ENCODE measurements around the gene RESF1. TPM values are rescaled to one million over a fixed set of nuclear protein-coding genes. Genes with fewer than 3 reads are reported as not detected.

RESF1 gene
- total RNA-seq, 1 donor from 2014 or later, result 15.4 TPM

- DNase-seq (ENCODE audit: low read depth), result no peak
Observed at GRCh38 chr12:31961137-31961536, 1.9 kb downstream of the RESF1 start.

- DNase-seq (ENCODE audit: low read depth), result no peak
Observed at GRCh38 chr12:31962076-31962475, 2.9 kb downstream of the RESF1 start.

- no peak for DNase-seq (ENCODE audit: low read depth)
Observed at GRCh38 chr12:31964280-31964679, 5.1 kb downstream of the RESF1 start.

- no peak for DNase-seq (ENCODE audit: low read depth)
Observed at GRCh38 chr12:31965090-31965489, 5.9 kb downstream of the RESF1 start.

- DNase-seq (ENCODE audit: low read depth), result peak; percentile 1
Observed at GRCh38 chr12:31966558-31967205, 7.5 kb downstream of the RESF1 start.

GRCh38 chr12:31967539-31967938, 8.3 kb downstream of the RESF1 start:
- DNase-seq (ENCODE audit: low read depth), result no peak

GRCh38 chr12:31970199-31970598, 11.0 kb downstream of the RESF1 start:
- DNase-seq (ENCODE audit: low read depth), result no peak

DNA sequence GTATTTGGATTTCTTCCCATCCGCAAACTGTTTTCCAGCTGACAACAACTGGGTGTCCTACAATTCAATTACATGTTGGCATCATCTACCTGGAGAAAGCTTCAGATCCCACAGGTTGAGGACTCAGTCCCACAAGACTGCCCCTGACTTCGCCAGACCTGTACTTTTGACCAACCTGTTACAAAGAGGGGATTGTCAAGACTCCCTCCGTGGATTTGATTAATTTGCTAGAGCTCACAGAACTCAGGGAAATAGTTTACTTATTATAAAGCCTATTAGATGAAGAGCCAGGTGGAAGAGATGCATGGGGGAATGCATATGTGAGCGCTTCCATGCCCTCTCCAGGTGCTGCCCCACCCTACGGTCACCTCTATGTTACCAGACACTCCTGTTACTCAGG, 14.6 kb downstream of the RESF1 start:
- no peak for DNase-seq (ENCODE audit: low read depth)

GRCh38 chr12:31974673-31975072, 15.5 kb downstream of the RESF1 start:
- no peak for DNase-seq (ENCODE audit: low read depth)

DNA sequence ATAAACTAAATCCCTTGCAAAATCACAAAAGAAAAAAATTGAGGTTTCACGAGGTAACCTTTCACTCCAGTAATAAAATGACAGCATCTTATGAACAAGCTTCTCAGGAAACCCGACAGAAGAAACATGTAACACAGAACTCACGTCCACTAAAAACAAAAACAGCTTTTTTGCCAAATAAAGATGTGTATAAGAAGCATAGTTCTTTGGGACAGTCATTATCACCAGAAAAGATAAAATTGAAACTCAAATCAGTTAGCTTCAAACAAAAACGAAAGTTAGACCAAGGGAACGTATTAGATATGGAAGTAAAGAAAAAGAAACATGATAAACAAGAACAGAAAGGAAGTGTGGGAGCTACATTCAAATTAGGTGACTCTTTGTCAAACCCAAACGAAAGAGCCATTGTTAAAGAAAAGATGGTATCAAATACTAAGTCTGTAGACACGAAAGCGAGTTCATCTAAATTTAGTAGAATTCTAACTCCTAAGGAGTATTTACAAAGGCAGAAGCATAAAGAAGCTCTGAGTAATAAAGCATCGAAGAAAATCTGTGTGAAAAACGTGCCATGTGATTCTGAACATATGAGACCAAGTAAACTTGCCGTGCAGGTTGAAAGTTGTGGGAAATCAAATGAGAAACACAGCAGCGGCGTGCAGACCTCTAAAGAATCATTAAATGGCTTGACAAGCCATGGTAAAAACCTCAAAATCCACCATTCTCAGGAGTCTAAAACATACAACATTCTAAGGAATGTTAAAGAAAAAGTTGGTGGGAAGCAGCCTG, 25.8 kb downstream of the RESF1 start:
- no peak for DNase-seq (ENCODE audit: low read depth)

DNA sequence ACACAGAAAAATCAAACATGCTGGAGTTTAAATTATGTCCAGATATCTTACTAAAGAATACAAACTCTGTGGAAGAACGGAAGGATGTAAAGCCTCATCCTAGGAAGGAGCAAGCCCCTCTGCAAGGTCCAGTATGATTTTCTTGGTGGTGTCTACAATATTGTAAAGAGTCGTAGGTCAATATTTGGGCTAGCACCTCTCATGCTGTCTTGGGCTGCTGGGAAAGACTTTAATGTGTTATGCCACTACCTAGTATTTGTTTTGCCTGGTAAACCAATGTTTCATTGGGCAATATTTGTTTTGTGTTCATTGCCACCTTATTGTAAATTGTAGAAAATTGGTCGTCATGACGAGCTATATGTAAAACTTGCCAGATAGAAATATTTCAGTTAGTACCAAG, 26.6 kb downstream of the RESF1 start:
- DNase-seq (ENCODE audit: low read depth), result no peak

DNA sequence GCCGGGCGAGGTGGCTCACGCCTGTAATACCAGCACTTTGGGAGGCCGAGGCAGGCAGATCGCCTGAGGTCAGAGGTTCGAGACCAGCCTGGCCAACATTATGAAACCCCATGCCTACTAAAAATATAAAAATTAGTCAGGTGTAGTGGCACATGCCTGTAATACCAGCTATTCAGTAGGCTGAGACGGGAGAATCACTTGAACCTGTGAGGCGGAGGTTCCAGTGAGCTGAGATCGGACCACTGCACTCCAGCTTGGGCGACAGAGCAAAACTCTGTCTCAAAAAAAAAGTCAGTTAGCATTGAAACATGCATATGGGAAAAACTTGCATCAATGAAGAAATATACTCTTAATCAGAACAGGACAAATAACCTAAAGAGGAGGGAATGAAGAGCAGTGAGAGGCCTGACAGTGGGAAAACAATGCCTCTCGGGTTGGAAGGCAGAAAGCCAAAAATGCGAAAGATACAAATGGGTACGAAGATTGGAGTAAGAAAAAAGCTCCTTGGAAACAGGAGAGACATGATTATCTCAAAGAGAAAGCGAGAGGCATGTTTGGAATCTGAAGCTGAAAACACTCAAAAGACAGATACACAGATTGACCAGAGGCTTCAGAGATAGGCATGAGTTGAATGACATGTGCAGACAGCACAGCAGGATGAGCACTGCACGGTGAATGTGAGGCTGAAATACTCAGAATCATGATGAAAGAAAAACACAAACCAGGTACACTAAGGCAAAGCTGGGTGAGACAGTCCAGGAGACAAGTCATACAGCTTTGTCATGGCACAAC, 30.6 kb downstream of the RESF1 start:
- no peak for DNase-seq (ENCODE audit: low read depth)

- no peak for DNase-seq (ENCODE audit: low read depth)
Observed at GRCh38 chr12:31991146-31991545, 31.9 kb downstream of the RESF1 start.

DNA sequence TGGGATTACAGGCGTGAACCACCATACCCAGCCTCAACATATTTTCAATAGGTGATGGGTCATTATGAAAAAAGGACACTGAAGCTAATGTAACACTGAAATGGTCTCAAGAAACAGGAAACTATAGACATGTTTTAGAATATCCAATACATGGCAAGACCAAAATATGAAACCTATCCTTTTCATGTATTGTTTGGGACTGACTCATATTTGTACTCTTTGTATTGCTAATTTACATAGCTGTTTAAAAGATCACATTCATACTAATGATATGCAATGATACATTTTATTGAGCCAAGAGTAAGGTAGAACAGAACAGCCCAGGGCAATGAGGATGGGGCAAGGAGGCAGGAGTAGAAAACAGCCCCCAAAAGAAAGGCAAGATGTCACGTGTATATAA, 32.6 kb downstream of the RESF1 start:
- no peak for DNase-seq (ENCODE audit: low read depth)

DNA sequence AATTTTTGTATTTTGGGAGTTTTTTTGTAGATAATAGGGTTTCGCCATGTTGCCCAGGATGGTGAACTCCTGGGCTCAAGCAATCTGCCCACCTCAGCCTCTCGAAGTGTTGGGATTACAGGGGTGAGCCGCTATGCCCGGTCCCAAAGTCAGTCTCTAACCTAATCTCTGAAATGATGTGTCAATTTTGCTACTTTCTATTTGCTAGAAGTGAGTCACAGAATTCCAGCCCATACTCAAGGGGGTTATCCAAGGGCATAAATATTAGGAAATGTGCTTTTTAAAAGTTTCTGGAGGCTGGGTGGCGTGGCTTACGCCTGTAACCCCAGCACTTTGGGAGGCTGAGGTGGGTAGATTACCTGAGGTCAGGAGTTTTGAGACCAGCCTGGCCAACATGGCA, 40.5 kb downstream of the RESF1 start:
- no peak for DNase-seq (ENCODE audit: low read depth)

GRCh38 chr12:32000373-32001005, 41.3 kb downstream of the RESF1 start:
- DNase-seq (ENCODE audit: low read depth), result no peak

DNA sequence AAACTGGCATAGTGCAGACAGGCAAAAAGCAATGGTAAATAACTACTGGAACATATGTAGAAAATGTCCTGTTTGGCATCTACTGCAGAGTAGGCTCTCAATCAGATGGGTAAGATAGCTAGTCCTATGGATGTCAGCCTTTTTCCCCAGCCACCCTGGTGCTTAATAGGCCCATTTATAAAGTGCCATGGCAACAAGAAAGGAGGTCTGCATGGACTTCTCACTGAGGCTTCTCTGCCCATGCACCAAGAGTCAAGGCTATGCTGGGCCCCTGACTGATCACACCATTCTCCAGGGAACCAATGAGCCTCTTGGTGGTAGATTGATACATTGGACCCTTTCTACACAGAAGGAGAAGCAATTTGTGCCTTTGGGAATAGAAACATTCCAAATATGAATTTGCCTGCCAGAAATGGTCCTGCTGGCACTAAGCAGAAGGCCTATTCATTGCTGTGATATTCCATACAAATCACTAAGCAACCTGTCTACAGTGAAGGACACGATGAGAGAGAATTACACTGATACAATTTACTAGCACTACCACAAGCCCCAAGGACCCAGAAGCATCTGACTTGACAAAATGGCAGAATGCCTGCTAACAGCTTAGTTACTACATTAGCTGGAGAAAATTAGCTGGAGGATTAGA, 43.8 kb downstream of the RESF1 start:
- DNase-seq (ENCODE audit: low read depth), result no peak

- DNase-seq (ENCODE audit: low read depth), result no peak
Observed at GRCh38 chr12:32003654-32004053, 44.4 kb downstream of the RESF1 start.

DNA sequence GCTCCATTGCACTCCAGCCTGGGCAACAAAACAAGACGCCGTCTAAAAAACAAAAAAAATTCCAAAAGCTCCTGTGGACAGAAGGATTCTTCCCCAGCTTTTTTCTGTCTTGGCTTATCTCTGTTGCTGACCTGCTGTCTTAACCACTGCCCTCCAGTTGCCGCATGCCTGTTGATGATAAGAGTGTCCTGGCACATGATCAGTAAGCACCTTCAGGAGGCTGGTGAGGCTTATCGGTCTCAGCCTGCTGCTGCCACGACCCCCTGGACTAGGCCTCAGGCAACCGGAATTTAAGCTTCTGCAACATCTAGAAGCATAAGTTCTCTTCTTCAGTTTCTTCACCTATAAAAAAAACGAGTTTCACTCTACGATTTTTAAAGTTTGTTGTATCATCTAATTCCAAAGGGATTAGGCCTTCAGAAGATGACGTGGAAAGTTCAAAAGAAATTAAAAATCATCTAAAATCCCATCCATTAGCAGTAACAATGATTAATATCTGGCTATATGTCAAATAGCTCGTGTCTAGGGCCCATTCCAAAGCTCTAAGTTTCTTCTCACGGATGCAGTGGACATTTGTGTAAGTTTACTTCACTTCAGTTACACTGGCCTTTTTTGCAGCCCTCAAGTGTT, 46.4 kb downstream of the RESF1 start:
- peak; percentile 5 for DNase-seq (ENCODE audit: low read depth)

All from myocyte (in vitro differentiated cells).